ENCODE data around the gene IL22RA1. TPM values are rescaled to one million over a fixed set of nuclear protein-coding genes. Genes with fewer than 3 reads are reported as not detected.

Gene IL22RA1
- total RNA-seq, 1 donor from 2014 or later: not detected

GRCh38 chr1:24117722-24118409 lies 25.1 kb downstream of the IL22RA1 start:
- DNase-seq (ENCODE audit: extremely low read depth, low read depth, low spot score): no peak

GRCh38 chr1:24117132-24117531 lies 25.8 kb downstream of the IL22RA1 start:
- DNase-seq (ENCODE audit: extremely low read depth, low read depth, low spot score): no peak

DNA sequence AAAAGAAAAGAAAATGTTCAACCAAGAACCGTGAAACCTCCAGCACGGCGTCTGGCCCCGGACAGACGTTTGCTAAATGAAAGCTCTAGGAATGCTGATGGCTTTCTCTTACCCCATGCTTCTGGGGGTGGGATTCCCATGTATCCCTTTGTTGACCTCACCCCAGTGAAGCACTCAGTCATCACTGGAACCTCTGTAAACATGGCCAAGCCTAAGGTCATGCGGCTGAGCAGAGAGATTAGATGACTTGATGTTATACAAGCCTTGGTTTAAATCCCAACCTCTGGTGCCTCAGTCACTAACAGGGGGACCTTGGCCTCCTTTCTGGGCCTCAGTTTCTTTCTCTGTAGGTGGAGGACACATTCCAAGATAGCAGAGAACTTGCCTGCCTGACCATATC lies 28.2 kb downstream of the IL22RA1 start:
- DNase-seq (ENCODE audit: extremely low read depth, low read depth, low spot score): no peak

- no peak for DNase-seq (ENCODE audit: extremely low read depth, low read depth, low spot score)
These were observed 29.3 kb downstream of the IL22RA1 start for GRCh38 chr1:24113641-24114033.

- no peak for DNase-seq (ENCODE audit: extremely low read depth, low read depth, low spot score)
These were observed 30.8 kb downstream of the IL22RA1 start, which contains the start of gene MYOM3 for GRCh38 chr1:24111996-24112779. Gene MYOM3 (minus strand): TSS chr1:24112135. CDS start chr1:24108636, 3,499 bp downstream.

DNA sequence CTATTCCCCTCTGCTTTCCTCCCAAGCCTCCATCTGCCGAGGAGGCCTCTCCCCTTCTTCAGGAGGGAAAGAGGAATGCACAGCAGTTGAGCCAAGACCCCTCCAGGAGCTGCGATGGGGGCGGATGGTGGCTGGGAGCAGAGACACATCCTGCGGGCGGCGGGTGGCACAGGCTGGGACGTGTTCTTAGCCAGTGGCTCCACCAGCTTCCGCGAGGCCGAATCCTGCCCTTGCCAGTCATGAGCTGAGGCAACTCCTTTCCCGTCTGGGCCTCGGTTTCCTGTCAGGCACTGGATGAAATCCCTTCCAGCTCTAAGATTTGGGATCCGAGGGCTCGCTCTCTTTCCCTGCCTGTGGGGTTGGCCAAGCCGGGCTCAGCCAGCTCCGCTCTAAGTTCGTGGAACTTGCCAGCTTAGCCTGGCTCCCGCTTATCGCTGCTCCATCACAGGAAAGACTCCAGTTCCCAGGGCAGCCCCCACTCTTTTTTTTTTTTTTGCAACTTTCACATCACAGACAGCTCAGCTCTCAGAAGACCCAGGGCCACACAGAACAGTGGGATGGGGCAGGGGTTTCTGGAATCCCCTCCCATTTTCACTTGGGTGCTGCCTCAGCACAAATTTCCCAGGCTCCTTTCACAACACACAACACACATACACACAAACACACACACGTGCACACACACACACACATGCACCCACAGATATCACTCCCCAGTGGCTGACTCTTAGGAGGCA lies 31.5 kb downstream of the IL22RA1 start:
- no peak for DNase-seq (ENCODE audit: extremely low read depth, low read depth, low spot score)

DNA sequence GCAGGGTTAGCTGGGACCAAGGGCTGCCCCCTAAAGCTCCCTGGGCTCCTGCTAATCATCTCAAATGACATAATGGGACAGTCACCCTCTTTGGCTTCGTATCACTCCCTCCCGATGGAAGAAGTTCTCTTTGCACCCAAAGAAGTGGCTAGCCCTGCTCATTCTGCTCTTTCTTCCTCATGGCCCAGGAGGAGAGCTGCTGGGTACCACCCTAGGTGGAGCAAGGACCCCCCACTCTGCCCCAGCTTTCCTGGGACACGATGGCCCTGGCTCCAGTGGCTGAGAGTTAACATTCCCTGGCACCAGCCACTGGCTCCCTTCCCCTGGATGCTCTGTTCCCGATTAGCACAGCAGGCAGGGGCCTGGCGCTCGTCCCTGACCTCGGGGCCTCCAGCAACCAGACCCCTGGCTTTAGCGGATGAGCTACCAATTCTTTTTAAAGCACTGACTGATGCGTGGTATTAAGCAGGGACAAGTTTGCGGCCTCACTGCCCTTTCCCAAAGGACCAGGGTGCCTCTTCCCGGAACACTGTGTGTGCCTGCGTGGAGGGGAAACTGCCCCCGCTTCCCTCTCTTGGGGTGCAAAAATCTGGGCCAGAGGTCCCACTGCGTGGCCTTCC lies 32.2 kb downstream of the IL22RA1 start:
- DNase-seq (ENCODE audit: extremely low read depth, low read depth, low spot score): no peak

- DNase-seq (ENCODE audit: extremely low read depth, low read depth, low spot score): no peak
These were observed 33.1 kb downstream of the IL22RA1 start for GRCh38 chr1:24109686-24110475.

DNA sequence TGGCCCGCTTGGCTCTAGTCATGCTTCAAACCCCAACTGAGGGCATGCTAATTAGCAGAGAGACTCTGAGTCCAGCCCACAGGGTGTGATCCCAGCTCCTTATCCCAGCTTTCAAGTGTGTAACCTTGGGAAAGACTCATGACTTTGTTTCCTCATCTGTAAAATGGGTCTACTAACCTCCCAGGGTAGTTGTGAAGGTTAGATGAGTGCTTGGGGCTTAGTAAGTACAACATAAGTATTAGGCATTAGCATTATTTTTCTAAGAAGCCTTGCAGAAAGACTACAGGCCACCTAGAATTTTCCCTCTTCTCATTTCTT lies 33.8 kb downstream of the IL22RA1 start:
- no peak for DNase-seq (ENCODE audit: extremely low read depth, low read depth, low spot score)

- no peak for DNase-seq (ENCODE audit: extremely low read depth, low read depth, low spot score)
These were observed 34.4 kb downstream of the IL22RA1 start for GRCh38 chr1:24108334-24109165.

- DNase-seq (ENCODE audit: extremely low read depth, low read depth, low spot score): no peak
These were observed 35.3 kb downstream of the IL22RA1 start for GRCh38 chr1:24107462-24108138.

GRCh38 chr1:24105368-24106160 lies 37.4 kb downstream of the IL22RA1 start:
- DNase-seq (ENCODE audit: extremely low read depth, low read depth, low spot score): no peak

DNA sequence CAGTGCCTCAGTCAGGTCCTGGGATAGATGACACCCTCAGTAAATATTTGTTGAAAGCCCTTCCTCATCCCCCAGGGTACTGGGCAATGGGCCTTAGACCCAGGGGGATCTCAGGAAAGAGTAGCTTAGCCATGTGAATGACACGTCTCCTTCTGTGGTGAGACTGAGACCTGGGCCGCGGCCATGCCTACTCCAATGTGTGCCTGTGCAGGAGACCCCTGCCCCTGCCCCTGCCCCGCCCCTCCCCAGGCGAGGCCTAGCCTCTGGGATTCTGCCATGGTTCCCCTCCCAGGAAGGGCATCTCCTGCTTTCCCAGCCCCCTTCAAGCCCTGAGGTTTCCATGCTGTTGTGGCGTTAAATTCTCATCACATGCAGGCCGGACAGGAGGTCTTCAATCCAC lies 38.1 kb downstream of the IL22RA1 start:
- DNase-seq (ENCODE audit: extremely low read depth, low read depth, low spot score): no peak

DNA sequence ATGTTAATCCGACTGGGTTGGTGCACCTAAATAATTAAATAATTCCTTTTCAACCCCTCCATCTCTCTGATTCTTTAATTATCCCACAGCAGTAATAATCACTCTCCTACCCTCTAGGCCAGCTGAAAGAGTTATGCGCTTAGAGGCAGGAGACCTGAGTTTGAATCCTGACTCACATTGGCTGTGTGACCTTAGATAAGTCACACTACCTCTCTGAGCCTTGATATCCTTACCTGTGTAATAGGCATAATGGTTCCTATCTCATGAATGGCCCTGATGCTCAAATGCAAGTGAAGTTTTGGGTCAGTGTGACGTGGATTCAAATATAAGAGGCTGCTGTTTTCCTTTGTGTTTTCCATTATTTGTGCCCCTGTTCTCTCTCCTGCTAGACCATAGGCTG lies 39.1 kb downstream of the IL22RA1 start:
- DNase-seq (ENCODE audit: extremely low read depth, low read depth, low spot score): no peak

DNA sequence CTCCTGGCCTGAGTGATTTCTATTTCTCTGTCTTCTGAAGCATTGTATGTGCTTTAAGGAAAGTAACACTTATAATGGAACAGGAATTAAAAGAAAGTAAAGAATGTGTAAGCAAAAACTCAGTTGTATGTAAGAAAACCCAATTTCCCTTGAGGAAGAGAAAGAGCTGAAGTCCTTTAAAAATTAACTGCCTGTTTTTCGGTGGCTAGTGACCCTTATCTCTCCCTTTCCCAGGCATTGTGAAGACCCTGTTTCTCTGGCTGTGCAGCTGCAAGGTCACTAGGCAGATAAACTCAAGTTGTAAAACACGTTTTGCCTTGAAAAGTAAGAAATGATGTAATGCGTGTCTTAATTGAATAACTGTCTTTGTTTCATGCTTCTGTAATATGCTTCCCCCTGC lies 39.5 kb downstream of the IL22RA1 start:
- no peak for DNase-seq (ENCODE audit: extremely low read depth, low read depth, low spot score)

DNA sequence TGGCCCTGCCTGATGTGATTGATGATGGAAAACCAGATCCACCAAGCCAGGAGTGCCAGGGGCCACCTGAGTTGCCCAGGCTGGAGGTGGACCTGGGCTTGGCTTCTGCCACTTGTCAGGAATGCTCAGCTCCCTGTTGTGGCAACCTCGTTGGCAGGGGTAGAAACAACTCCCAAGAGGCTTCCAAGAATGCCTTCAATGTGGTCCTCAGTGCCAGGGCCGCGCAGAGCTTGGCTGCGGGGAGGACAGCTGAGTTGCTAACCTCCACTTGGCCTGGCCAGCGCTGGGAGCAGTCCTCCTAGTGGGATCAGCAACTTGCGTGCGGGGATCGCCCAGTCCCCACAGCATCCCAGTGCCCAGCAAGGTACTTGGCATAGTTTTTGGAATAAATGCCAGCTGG lies 40.0 kb downstream of the IL22RA1 start:
- no peak for DNase-seq (ENCODE audit: extremely low read depth, low read depth, low spot score)

GRCh38 chr1:24101796-24102586 lies 40.9 kb downstream of the IL22RA1 start:
- DNase-seq (ENCODE audit: extremely low read depth, low read depth, low spot score): no peak
